Liver (tissue), 9 donors: ENCODE data around the gene INPPL1. TPM values are rescaled to one million over a fixed set of nuclear protein-coding genes. Genes with fewer than 3 reads are reported as not detected.

Experiments
- DNase-seq: peaks from one replicate; pipeline ENCODE4 v3.0.0-alpha.2; 2017; ENCODE audit warnings: low spot score
- H3K27ac ChIP-seq, 2 donors: one replicate each; pipeline ENCODE4 v1.7.0; 2013; ENCODE audit warnings: inconsistent platforms in 2 of 2, low read length in 2 of 2, control low read depth in 1 of 2, low read depth in 1 of 2, mild to moderate bottlenecking in 1 of 2
- H3K27me3 ChIP-seq, 4 donors: one replicate each; pipeline versions ENCODE4 v1.6.1 to v1.7.0; 2013; ENCODE audit warnings: low read length in 3 of 4, inconsistent platforms in 1 of 4, mild to moderate bottlenecking in 1 of 4, moderate library complexity in 1 of 4; ENCODE audit not compliant: control insufficient read depth in 4 of 4, insufficient read depth in 4 of 4
- H3K36me3 ChIP-seq, 4 donors: one replicate each; pipeline versions ENCODE4 v1.6.1 to v1.7.0; 2013; ENCODE audit warnings: low read length in 3 of 4, mild to moderate bottlenecking in 3 of 4, low read depth in 1 of 4, moderate library complexity in 1 of 4; ENCODE audit not compliant: control insufficient read depth in 4 of 4, insufficient read depth in 3 of 4
- H3K4me1 ChIP-seq, 4 donors: one replicate each; pipeline versions ENCODE4 v1.6.1 to v1.7.0; 2013; ENCODE audit warnings: low read length in 3 of 4, mild to moderate bottlenecking in 3 of 4, moderate library complexity in 1 of 4; ENCODE audit not compliant: control insufficient read depth in 4 of 4, insufficient read depth in 4 of 4
- H3K4me3 ChIP-seq, 3 donors: one replicate each; pipeline versions ENCODE4 v1.6.1 to v1.7.0; 2013; ENCODE audit warnings: low read length in 3 of 3, control low read depth in 1 of 3, low read depth in 1 of 3, mild to moderate bottlenecking in 1 of 3
- H3K9ac ChIP-seq, 2 donors: one replicate each; pipeline ENCODE4 v1.7.0; 2013; ENCODE audit warnings: low read length in 2 of 2, mild to moderate bottlenecking in 2 of 2, moderate library complexity in 2 of 2, control low read depth in 1 of 2, low read depth in 1 of 2
- H3K9me3 ChIP-seq, 4 donors: one replicate each; pipeline versions ENCODE4 v1.6.1 to v1.7.0; 2013; ENCODE audit warnings: low read length in 3 of 4; ENCODE audit not compliant: control insufficient read depth in 4 of 4
- CTCF ChIP-seq: fragments of 150-350 bp; IDR thresholded peaks from 2 replicates; pipeline ENCODE4 v1.5.1; 2017; ENCODE audit warnings: improper control_type of control experiment, low read depth, low read length; ENCODE audit not compliant: missing input control
- FOXA1 ChIP-seq: IDR thresholded peaks from 2 replicates; pipeline ENCODE4 v1.6.1; 2016; ENCODE audit warnings: antibody characterized with exemption
- GABPA ChIP-seq, 2 donors: IDR thresholded peaks in 1 of 2; conservative IDR thresholded peaks in 1 of 2; 2 replicates each; pipeline ENCODE4 v1.6.1; 2016; ENCODE audit warnings: antibody characterized with exemption in 2 of 2, mild to moderate bottlenecking in 1 of 2, moderate library complexity in 1 of 2
- JUND ChIP-seq, 2 donors: IDR thresholded peaks; 2 replicates each; pipeline ENCODE4 v1.6.1; 2016; ENCODE audit warnings: antibody characterized with exemption in 2 of 2
- MAX ChIP-seq: IDR thresholded peaks from 2 replicates; pipeline ENCODE4 v1.6.1; 2016; ENCODE audit warnings: antibody characterized with exemption
- RAD21 ChIP-seq, 2 donors: IDR thresholded peaks; 2 replicates each; pipeline ENCODE4 v1.6.1; 2016; ENCODE audit warnings: antibody characterized with exemption in 2 of 2, mild to moderate bottlenecking in 2 of 2
- REST ChIP-seq: IDR thresholded peaks from 2 replicates; pipeline ENCODE4 v1.6.1; 2016; ENCODE audit warnings: antibody characterized with exemption, mild to moderate bottlenecking
- RXRA ChIP-seq, 2 donors: IDR thresholded peaks; 2 replicates each; pipeline ENCODE4 v1.6.1; 2017 to 2018; ENCODE audit warnings: antibody characterized with exemption in 2 of 2, mild to moderate bottlenecking in 1 of 2
- SP1 ChIP-seq: IDR thresholded peaks from 2 replicates; pipeline ENCODE4 v1.6.1; 2018; ENCODE audit warnings: antibody characterized with exemption, mild to moderate bottlenecking
- TAF1 ChIP-seq: conservative IDR thresholded peaks from 2 replicates; pipeline ENCODE4 v1.6.1; 2016; ENCODE audit warnings: antibody characterized with exemption, mild to moderate bottlenecking
- YY1 ChIP-seq: IDR thresholded peaks from 2 replicates; pipeline ENCODE4 v1.6.1; 2016; ENCODE audit warnings: antibody characterized with exemption, mild to moderate bottlenecking
- WGBS: extraction: QIAGEN DNeasy Blood & Tissue Kit; methylation state at CpG from one replicate; pipeline ENCODE4 v1.1.7; 2013; 5-methylcytosine and 5-hydroxymethylcytosine counted together
- polyA plus RNA-seq, 2 donors: library from polyadenylated mRNA; stranded (reverse) in 1 of 2; unstranded in 1 of 2; fragments of 200-250 nt in 1 of 2; fragments of >200 nt in 1 of 2; fragmentation: Nextera tagmentation in 1 of 2; extraction: Ambion mirVana in 1 of 2; gene quantifications; one replicate each; pipeline versions ENCODE4 v1.2.1 to v1.2.3, GENCODE V29; 2013 to 2015
- total RNA-seq, 2 donors: library from RNA; depleted of rRNA; stranded (reverse); fragments of >200 nt; gene quantifications; one replicate each; pipeline ENCODE4 v1.2.3, GENCODE V29; 2014
- donor health status: healthy.
- donor health status: healthy.
- donor health status: healthy.
- donor health status: healthy.
- donor health status: healthy.

INPPL1 gene
- total and polyA plus RNA-seq, 4 donors, result 7.2 to 29.0 (median 17.1) TPM

- TF ChIP-seq CTCF (no peak), TAF1 (no peak), RXRA (IDR thresholded peaks at IDR 0.05) (peak; percentile 42 to 53)
Observed at GRCh38 chr11:72222907-72223614, 1.5 kb upstream of the INPPL1 start (continued).

GRCh38 chr11:72223615-72224563 lies 678 bp upstream of the INPPL1 start:
- Histone ChIP-seq H3K4me1 (peaks cover 1 to 23% (median 11%) of the 10 kb centered on the region in 4 donors), H3K4me3 (peak overlapping the region; percentile 77 to 90 (median 90)), H3K27ac (peak overlapping the region; percentile 82 to 90), H3K36me3 (peaks cover 2 to 8% (median 5%) of the 10 kb centered on the region in 4 donors), H3K27me3 (no peaks in the 10 kb centered on the region), H3K9me3 (no peaks in the 10 kb centered on the region), H3K9ac (peak overlapping the region; percentile 83 to 85)
- WGBS, result under 1% methylated on average over 84 of the region's 84 CpGs
- peak; percentile 75 for DNase-seq
- no peak for TF ChIP-seq SP1
- TF ChIP-seq FOXA1, result no peak
- TF ChIP-seq GABPA (IDR thresholded peaks at IDR 0.05 in 1 of 2, conservative IDR thresholded peaks at IDR 0.05 in 1 of 2), result no peak
- no peak for TF ChIP-seq RXRA (IDR thresholded peaks at IDR 0.05)
- TF ChIP-seq RAD21 (IDR thresholded peaks at IDR 0.05), result no peak
- no peak for TF ChIP-seq TAF1
- no peak for TF ChIP-seq JUND (IDR thresholded peaks at IDR 0.05)

- peak; percentile 33 for DNase-seq
- Histone ChIP-seq H3K4me1 (peaks cover 1 to 23% (median 11%) of the 10 kb centered on the region in 4 donors), H3K9me3 (no peaks in the 10 kb centered on the region)
Observed at GRCh38 chr11:72225411-72225951, 914 bp downstream of the INPPL1 start.

More at GRCh38 chr11:72225411-72225951, 914 bp downstream of the INPPL1 start:
- TF ChIP-seq JUND (IDR thresholded peaks at IDR 0.05) (no peak), REST (no peak), MAX (no peak), TAF1 (no peak), YY1 (no peak), GABPA (IDR thresholded peaks at IDR 0.05 in 1 of 2, conservative IDR thresholded peaks at IDR 0.05 in 1 of 2) (no peak)
- Histone ChIP-seq H3K27me3 (no peaks in the 10 kb centered on the region), H3K4me3 (peak overlapping the region; percentile 20 to 90 (median 44)), H3K36me3 (peaks cover 7 to 23% (median 13%) of the 10 kb centered on the region in 4 donors), H3K27ac (no peak overlapping the region), H3K9ac (peak overlapping the region in 1 of 2 donors; percentile 28)
- 47% methylated on average over 11 of the region's 11 CpGs for WGBS
